HG02981 (cell line): ENCODE data around the gene TP53BP1.
A peak's percentile ranks its signal among the peaks of the same experiment; 100 is the strongest.
"Not testable (repeated sequence)": the region's sequence is repeated elsewhere in the genome, so short reads cannot be mapped to it uniquely, and the experiment has no call there.

Experiments used
- ATAC-seq: cut with Tn5 transposase; IDR thresholded peaks from one replicate; pipeline ENCODE4 v1.9.1; 2021; ENCODE audit warnings: mild to moderate bottlenecking, moderate library complexity; ENCODE audit not compliant: unreplicated experiment

The TP53BP1 gene

DNA sequence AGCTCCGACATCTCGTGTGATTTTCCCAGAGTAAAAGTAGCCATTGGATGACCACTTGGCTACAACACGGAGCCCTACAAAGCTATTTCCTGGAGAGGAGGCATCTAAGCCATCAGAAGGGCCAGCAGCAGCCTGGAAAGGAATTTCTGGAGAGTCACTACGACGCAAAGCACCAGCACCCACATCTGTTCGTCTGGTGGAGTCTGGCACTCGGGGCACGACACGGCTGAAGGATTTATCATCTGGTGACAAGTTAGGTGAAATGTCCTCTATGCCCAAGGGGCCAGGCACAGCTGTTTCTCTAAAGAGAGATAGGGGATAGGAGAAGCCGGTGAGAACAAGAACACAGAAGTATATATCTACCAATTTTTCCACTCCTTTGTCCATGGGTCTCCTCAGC, 72.5 kb downstream of the TP53BP1 start:
- no peak for ATAC-seq

GRCh38 chr15:43414196-43414595, 78.8 kb downstream of the TP53BP1 start:
- ATAC-seq = no peak

DNA sequence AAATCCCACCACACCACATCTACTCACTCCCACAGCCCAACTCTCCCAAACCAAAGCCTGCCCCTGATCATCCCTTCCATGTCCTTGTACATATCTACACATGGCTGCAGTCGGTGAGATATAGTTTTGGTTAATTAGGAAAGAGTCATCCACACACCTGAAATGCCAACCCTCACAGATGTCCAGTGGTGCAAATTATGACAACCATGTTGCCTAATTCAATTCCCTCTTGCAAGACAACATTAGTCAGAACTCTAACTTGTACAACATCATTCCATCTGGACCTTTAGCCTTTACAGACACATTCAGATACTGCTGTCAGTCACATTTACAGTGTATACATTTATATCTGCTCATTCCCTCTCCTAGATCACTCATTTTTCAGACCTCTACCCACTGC, 80.9 kb downstream of the TP53BP1 start:
- no peak for ATAC-seq

DNA sequence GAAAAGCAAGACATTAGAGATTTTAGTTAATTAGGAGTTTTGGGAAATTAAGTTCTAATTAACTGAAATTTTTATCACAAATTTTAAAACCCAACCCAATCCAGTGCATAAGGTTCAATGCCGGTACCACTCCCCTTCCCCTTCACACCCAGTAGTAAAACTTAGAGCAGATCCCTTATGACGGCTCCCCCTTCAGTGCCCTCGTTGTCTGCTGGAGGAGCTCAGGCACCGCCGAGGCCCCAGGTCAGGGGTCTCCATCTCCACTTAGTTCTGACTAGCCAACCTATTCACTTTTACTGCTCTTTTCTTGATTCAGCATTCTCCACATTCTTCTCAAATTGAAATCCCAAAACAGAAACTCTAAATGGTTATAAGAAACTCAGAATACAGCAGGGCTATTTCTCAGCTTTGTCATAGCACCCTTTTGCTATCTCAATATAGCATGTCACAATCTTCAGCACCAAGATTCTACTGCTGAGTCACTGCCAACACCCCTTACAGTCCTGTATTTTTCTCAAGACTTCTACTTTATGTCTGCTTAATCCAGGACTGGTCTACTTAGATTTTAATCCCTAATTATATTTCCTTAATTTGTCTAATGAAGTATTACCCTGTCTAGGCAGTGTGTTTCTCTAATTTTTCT, 82.3 kb downstream of the TP53BP1 start:
- no peak for ATAC-seq

DNA sequence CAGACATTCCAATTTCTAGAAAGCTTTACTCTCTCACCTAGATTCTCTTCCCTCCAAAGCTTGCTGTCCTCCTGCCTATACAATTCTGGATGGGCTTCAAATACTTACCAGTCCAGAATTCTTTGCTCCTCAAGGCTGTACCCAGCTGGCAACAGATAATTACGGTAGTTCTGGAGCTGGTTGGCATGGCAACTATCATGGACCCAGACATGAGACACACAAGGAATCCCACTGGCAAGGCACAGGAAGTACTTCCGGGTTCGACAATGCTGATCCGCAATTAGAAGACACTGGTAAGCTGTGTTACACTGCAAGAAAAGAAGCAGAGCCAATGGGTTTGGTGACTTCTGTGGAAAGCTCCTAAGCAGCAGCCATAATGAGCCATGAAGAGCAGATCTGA, 84.2 kb downstream of the TP53BP1 start:
- no peak for ATAC-seq

- ATAC-seq = no peak
These were observed 86.1 kb downstream of the TP53BP1 start for GRCh38 chr15:43406808-43407207.

GRCh38 chr15:43406189-43406588, 86.8 kb downstream of the TP53BP1 start:
- ATAC-seq = no peak

GRCh38 chr15:43404130-43404529, 88.8 kb downstream of the TP53BP1 start:
- no peak for ATAC-seq

- ATAC-seq = no peak
These were observed 89.3 kb downstream of the TP53BP1 start for GRCh38 chr15:43403616-43404015.

GRCh38 chr15:43402255-43402654, 90.7 kb downstream of the TP53BP1 start:
- no peak for ATAC-seq

GRCh38 chr15:43393592-43393991, 99.4 kb downstream of the TP53BP1 start:
- ATAC-seq = not testable (repeated sequence)

DNA sequence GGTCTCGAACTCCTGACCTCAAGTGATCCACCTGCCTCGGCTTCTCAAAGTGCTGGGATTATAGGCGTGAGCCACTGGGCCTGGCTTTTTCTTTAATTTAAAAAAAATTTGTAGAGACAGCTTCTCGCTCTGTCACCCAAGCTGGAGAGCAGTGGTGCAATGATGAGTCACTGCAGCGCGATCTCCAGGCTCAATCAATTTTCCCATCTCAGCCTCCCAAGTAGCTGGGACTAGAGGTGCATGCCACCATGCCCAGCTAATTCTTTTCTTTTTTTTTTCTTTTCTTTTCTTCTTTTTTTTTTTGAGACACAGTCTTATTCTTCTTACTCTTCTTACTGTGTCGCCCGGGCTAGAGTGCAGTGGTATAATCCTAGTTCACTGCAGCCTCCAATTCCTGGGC, 102.2 kb downstream of the TP53BP1 start:
- no peak for ATAC-seq

GRCh38 chr15:43383070-43383469, 109.9 kb downstream of the TP53BP1 start:
- no peak for ATAC-seq

GRCh38 chr15:43382310-43382709, 110.6 kb downstream of the TP53BP1 start:
- no peak for ATAC-seq

GRCh38 chr15:43378601-43379000, 114.4 kb downstream of the TP53BP1 start:
- ATAC-seq = no peak

DNA sequence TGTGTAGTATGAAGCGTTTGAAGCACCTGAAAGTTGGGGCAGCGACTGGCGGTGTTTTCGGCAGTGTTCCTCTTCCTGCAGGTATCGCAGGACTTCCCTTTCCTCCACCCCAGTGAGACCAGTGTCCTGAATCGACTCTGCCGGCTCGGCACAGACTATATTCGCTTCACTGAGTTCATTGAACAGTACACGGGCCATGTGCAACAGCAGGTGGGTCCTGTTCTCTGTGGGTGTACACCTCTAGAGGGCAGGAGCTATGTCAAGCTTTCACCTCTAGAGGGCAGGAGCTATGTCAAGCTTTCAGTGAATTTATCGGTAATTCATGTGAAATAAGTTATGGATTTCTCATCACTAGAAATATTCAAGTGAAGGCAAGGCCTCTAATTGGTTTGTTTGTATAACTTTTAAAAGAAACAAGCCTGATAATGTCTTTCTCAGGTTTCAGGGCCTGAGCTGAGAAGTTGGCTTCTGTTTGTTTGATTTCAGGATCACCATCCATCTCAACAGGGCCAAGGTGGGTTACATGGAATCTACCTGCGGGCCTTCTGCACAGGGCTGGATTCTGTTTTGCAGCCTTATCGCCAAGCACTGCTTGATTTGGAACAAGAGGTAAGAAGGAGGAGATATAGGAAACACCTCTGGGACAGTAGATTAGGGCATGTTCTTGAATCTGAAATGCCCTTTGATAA, 116.8 kb downstream of the TP53BP1 start:
- no peak for ATAC-seq

- peak; percentile 73 for ATAC-seq
These were observed 121.7 kb downstream of the TP53BP1 start, which contains the start of the genes TUBGCP4 and ZSCAN29 for GRCh38 chr15:43370975-43371974. Gene TUBGCP4 (plus strand): TSS chr15:43371101. CDS start chr15:43371355, 254 bp downstream. Gene ZSCAN29 (minus strand): TSS chr15:43371043. CDS start chr15:43369913, 1,130 bp downstream.

- no peak for ATAC-seq
These were observed 122.5 kb downstream of the TP53BP1 start for GRCh38 chr15:43370310-43370974.

- ATAC-seq = no peak
These were observed 131.5 kb downstream of the TP53BP1 start for GRCh38 chr15:43361313-43361903.

DNA sequence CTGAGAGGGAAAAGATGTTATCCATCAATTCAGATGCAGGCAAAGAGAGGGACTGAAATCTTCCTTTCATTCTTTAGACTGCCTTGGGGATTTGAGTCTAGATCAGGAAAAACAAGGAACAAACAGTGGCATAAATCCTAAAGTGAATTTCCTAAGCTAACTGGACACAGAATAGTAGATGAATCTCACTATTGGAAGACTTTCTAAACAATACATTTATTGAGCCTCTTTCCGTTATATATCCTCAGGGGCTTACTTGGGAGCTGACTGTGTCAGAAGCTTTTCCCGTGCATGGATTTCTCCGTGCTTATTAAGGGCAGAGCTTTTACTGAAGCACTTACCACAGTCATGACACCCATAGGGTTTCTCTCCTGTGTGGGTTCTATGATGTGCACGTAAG, 132.1 kb downstream of the TP53BP1 start:
- no peak for ATAC-seq
